Activated B cell treated with CpG ODN at 0.5 μM for 24 hours (primary cell): ENCODE results near the gene PIP5KL1. TPM values are rescaled to one million over a fixed set of nuclear protein-coding genes. Genes with fewer than 3 reads are reported as not detected.

Experiments
- ATAC-seq: fragments of 200-7000 bp; cut with Tn5 transposase; one replicate; pipeline ENCODE4 v1.10.0; 2021; ENCODE audit warnings: low read depth, mild to moderate bottlenecking, moderate library complexity
- CTCF ChIA-PET: fragments of 350-600 bp; sonication (Branson Sonifier 250); formaldehyde crosslinking; loops from one replicate; lab custom pipeline; 2021; ENCODE audit warnings: antibody characterized with exemption; lab: Charles Lee
- POLR2A ChIA-PET: fragments of 350-600 bp; sonication (Branson Sonifier 250); formaldehyde crosslinking; loops from one replicate; lab custom pipeline; 2021; ENCODE audit warnings: antibody characterized with exemption; lab: Charles Lee
- DNase-seq: peaks from one replicate; pipeline ENCODE4 v3.0.0; 2022
- H3K27ac Mint-ChIP-seq: one replicate; pipeline ENCODE4 v1.8.0; 2020; ENCODE audit warnings: mixed read lengths
- H3K27me3 Mint-ChIP-seq: one replicate; pipeline ENCODE4 v1.8.0; 2021; ENCODE audit warnings: mixed read lengths
- H3K36me3 Mint-ChIP-seq: one replicate; pipeline ENCODE4 v1.8.0; 2021; ENCODE audit warnings: low read depth, mixed read lengths
- H3K4me1 Mint-ChIP-seq: one replicate; pipeline ENCODE4 v1.8.0; 2021; ENCODE audit warnings: mixed read lengths
- H3K4me3 Mint-ChIP-seq: one replicate; pipeline ENCODE4 v1.8.0; 2020; ENCODE audit warnings: mild to moderate bottlenecking, mixed read lengths
- H3K9me3 Mint-ChIP-seq: one replicate; pipeline ENCODE4 v1.8.0; 2020; ENCODE audit warnings: mixed read lengths
- CTCF ChIP-seq: fragments of 200-600 bp; IDR thresholded peaks from one replicate; pipeline ENCODE4 v1.8.0; 2022; ENCODE audit warnings: antibody characterized with exemption, mild to moderate bottlenecking
- intact Hi-C: fragments of 100-400 bp; cut with micrococcal nuclease; formaldehyde crosslinking; loops from one replicate; pipeline ENCODE4 v1.15.1; 2024
- total RNA-seq: library from RNA; stranded (reverse); gene quantifications from 2 replicates; pipeline ENCODE4 v1.2.3, GENCODE V29; 2022

PIP5KL1 gene
- total RNA-seq, 1 donor from 2014 or later, result 1.8 TPM

- ChIA-PET POLR2A (interaction anchor here (0.7 to 1.0 kb wide), 5 partner anchors 9 to 37 kb away, joined by 3 to 6 read pairs (median 3); no protein-coding TSS in a partner anchor), CTCF (interaction anchor here (1.4 kb wide), 1 partner anchor 9 kb away, joined by 5 read pairs; no protein-coding TSS in a partner anchor)
- intact Hi-C loops, result no loop called here
- H3K36me3 Mint-ChIP-seq, result no peaks in the 10 kb centered on the region
- no peaks in the 10 kb centered on the region for H3K27me3 Mint-ChIP-seq
- ATAC-seq (no peak), DNase-seq (no peak)
- H3K4me1 Mint-ChIP-seq, result peaks cover 32% of the 10 kb centered on the region
- H3K4me3 Mint-ChIP-seq, result no peak overlapping the region
- peak overlapping the region; percentile 54 for H3K27ac Mint-ChIP-seq
- no peak for TF ChIP-seq CTCF
- H3K9me3 Mint-ChIP-seq, result no peaks in the 10 kb centered on the region
Measured at GRCh38 chr9:127878652-127879390, 51.8 kb downstream of the PIP5KL1 start.

GRCh38 chr9:127878001-127878651 lies 52.5 kb downstream of the PIP5KL1 start:
- DNase-seq, result no peak
- Mint-ChIP-seq H3K4me3 (peak overlapping the region; percentile 52), H3K27ac (no peak overlapping the region), H3K36me3 (no peaks in the 10 kb centered on the region), H3K27me3 (no peaks in the 10 kb centered on the region), H3K4me1 (peaks cover 32% of the 10 kb centered on the region), H3K9me3 (no peaks in the 10 kb centered on the region)
- POLR2A ChIA-PET, result interaction anchor here (0.8 to 1.0 kb wide), 2 partner anchors 8 to 38 kb away, joined by 3 read pairs; no protein-coding TSS in a partner anchor
- no peak for TF ChIP-seq CTCF
- ATAC-seq, result no peak
- CTCF ChIA-PET, result interaction anchor here (1.4 kb wide), 1 partner anchor 9 kb away, joined by 5 read pairs; no protein-coding TSS in a partner anchor
- intact Hi-C loops, result no loop called here

- no peak within 1 kb of the TSS for H3K27ac Mint-ChIP-seq
Measured at GRCh38 chr9:127877566-127877998, 53.0 kb downstream of the PIP5KL1 start, which contains the start of gene AK1. Gene AK1, minus strand, starts transcription at chr9:127877675. Its CDS starts 3,058 bp downstream, at chr9:127874617.

GRCh38 chr9:127876764-127877562 lies 53.6 kb downstream of the PIP5KL1 start:
- Mint-ChIP-seq H3K36me3 (no peaks in the 10 kb centered on the region), H3K27ac (no peak overlapping the region), H3K9me3 (no peaks in the 10 kb centered on the region), H3K4me3 (peak overlapping the region; percentile 62), H3K4me1 (peaks cover 25% of the 10 kb centered on the region), H3K27me3 (no peaks in the 10 kb centered on the region)
- ChIA-PET CTCF (interaction anchor here (0.8 to 1.4 kb wide), 2 partner anchors 7 to 14 kb away, joined by 3 to 5 read pairs; no protein-coding TSS in a partner anchor), POLR2A (no interaction called here)
- intact Hi-C loops, result no loop called here
- DNase-seq (no peak), ATAC-seq (peak; percentile 28)
- TF ChIP-seq CTCF, result no peak

More at GRCh38 chr9:127877566-127877998, 53.0 kb downstream of the PIP5KL1 start, which contains the start of gene AK1:
- POLR2A ChIA-PET, result interaction anchor here (0.8 to 1.0 kb wide), 2 partner anchors 8 to 39 kb away, joined by 3 read pairs; no protein-coding TSS in a partner anchor
- Mint-ChIP-seq H3K4me3 (peak within 1 kb of the TSS; percentile 62), H3K9me3 (no peaks in the 10 kb centered on the region), H3K36me3 (no peaks in the 10 kb centered on the region), H3K4me1 (peaks cover 28% of the 10 kb centered on the region), H3K27me3 (no peaks in the 10 kb centered on the region)
- CTCF ChIA-PET, result interaction anchor here (1.4 kb wide), 1 partner anchor 8 kb away, joined by 5 read pairs; no protein-coding TSS in a partner anchor
- intact Hi-C loops, result no loop called here
- peak; percentile 5 for ATAC-seq
- DNase-seq, result no peak
- no peak for TF ChIP-seq CTCF
